ENCODE measurements around the gene GUCY1A2.

DNA sequence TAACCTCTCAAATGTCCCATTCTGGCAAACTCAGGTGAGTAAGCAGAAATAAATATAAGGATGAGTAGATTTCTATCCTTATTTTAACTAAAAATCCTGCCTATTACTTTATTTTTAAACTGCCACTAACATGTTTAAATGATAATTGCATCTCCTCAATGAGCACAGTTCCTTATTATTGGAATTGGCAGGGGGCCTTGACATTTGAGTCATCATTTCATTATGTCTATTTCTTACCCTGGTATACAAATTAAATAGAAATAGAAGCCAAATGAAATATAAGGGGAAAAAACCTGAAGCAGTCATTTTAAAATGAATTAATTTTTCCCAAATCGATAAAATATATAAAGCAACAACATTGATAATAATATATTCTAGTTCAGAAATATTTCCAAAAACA, 81.2 kb downstream of the GUCY1A2 start:
- TF ChIP-seq, protein P1, sequence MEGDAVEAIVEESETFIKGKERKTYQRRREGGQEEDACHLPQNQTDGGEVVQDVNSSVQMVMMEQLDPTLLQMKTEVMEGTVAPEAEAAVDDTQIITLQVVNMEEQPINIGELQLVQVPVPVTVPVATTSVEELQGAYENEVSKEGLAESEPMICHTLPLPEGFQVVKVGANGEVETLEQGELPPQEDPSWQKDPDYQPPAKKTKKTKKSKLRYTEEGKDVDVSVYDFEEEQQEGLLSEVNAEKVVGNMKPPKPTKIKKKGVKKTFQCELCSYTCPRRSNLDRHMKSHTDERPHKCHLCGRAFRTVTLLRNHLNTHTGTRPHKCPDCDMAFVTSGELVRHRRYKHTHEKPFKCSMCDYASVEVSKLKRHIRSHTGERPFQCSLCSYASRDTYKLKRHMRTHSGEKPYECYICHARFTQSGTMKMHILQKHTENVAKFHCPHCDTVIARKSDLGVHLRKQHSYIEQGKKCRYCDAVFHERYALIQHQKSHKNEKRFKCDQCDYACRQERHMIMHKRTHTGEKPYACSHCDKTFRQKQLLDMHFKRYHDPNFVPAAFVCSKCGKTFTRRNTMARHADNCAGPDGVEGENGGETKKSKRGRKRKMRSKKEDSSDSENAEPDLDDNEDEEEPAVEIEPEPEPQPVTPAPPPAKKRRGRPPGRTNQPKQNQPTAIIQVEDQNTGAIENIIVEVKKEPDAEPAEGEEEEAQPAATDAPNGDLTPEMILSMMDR (IDR thresholded peaks at IDR 0.05) = no peak
- TF ChIP-seq POLR2A (IDR thresholded peaks at IDR 0.05) = no peak
